Regular cardiac myocyte (primary cell): ENCODE data around the gene NFIC. TPM values are rescaled to one million over a fixed set of nuclear protein-coding genes. Genes with fewer than 3 reads are reported as not detected.

Experiments used
- total RNA-seq: library from RNA; depleted of rRNA; stranded (reverse); fragments of >200 nt; gene quantifications from 2 replicates; pipeline ENCODE4 v1.2.3, GENCODE V29; 2014

NFIC gene
- total RNA-seq, result 21.7 and 31.8 TPM in 2 replicates

DNA sequence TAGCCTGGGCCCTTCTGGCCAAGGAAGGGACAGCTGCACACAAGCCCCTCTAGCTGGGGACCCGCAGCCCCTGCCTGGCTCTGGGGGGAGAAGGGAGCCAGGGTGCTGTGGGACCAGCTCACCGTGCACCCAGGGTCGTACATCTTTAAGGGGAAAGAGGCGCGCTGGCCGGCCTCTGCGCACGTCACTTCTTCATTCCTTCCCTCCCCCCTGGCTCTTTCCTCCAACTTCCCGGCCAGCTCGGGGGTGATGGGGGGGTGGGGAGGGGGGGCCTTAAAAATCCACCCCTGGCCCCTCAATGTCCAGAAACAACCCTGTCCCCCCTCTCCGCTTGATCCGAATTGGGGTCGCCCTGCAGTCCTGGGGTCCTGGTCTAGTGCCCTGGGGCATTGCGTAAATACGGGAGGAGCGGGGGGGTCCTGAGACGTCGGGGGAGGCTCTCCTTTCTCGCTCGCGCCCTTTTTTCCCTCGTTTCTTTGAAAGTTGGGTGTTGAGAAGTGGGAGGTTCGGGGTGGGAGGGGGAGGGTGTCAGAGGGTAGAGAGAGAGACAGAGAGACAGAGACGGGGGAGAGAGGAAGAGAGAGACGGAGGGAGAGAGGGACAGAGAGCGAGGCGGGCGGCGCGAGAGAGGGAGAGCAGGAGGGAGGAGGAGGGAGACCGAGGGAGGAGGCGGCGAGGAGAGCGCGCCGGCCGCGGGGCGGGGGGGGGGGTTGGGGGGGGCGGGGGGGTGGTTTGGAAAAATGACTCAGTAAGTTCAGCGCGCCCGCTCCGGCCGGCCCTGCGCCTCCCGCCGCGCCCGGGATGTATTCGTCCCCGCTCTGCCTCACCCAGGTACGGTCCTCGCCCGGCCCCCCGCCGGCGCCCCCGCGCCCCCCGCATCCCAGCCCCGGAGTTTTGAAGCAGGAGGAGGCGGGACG is at the start of gene NFIC:
TSS of gene NFIC (plus strand) at position 748 of the 917 bp plus-strand sequence. CDS start at position 802, 54 bp downstream.

DNA sequence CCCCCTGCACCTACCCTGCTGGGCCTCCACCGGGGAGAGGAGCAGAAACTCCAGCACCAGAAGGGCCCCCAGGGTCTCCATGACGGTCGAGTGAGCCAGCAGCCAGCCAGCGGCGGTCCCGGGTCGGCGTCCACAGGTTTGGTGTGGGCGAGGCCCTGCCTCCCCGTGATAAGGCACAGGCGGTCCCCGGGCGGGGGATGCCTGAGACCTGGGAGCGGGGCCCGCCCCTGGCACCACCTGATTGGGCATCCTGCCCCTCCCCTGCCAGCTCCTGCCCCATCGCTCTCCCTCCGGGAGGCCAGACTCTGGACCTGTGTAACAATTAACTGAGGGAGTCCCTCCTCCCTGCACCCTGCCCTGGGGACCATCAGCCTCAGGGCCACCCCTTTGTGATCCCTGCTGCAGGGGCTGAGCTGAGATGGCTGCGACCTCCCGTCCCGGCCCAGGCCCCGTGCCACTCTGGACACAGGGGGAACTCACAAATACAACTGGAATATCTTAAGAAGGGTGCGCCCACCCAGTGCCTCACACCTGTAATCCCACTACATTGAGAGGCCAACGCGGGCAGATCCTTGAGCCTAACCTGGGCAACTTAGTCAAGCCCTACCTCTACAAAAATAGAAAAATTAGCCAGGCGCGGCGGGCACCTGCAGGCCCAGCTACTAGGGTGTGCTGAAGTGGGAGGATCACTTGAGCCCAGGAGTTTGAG is 114.2 kb downstream of the NFIC start, which contains the start of gene SMIM24:
TSS of gene SMIM24 (minus strand) at position 143 of the 709 bp plus-strand sequence. CDS start at position 81, 62 bp downstream.

DNA sequence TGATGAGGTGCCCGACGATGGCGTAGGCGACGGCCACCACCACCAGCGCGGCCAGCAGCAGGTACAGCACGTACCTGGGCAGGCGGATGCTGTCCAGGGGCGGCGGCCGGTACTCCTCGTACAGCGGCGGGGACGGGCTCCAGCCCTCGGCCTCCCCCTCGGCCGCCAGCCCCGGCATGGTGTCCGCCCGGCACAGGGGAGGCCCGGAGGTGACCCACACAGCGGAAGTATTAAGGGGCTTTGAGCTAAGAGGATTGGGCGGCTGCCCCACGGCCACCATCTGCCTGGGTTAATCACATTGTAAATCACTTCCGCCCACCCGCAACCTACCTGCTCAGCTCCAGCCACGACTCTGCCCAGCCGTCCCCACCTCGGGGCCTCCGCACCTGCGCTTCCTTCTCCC is 116.8 kb downstream of the NFIC start, which contains the start of gene SMIM44:
TSS of gene SMIM44 (minus strand) at position 216 of the 403 bp plus-strand sequence. CDS start at position 178, 38 bp downstream.

GRCh38 chr19:3500429-3501101 is 134.2 kb downstream of the NFIC start, which contains the start of gene DOHH:
TSS of gene DOHH (minus strand) at chr19:3500674. CDS start at chr19:3496814, 3,860 bp downstream.

GRCh38 chr19:3505598-3506383 is 139.4 kb downstream of the NFIC start, which contains the start of gene FZR1:
TSS of gene FZR1 (plus strand) at chr19:3506311. CDS start at chr19:3522990, 16,679 bp downstream.

Other genes with a start within 250 kb of the NFIC start
- under 0.01 TPM in 2 replicates for gene GNA15, start 230.6 kb upstream of the NFIC start, total RNA-seq
- not detected in 2 replicates for gene S1PR4, start 187.8 kb upstream of the NFIC start, total RNA-seq
- gene NCLN, start 180.7 kb upstream of the NFIC start, total RNA-seq, result 32.1 and 76.9 TPM in 2 replicates
- gene CELF5, start 141.9 kb upstream of the NFIC start, total RNA-seq, result not detected in 2 replicates
- gene SMIM24, start 113.9 kb downstream of the NFIC start, total RNA-seq, result not detected in 2 replicates
- gene SMIM44, start 116.9 kb downstream of the NFIC start, total RNA-seq, result not detected in 2 replicates
- 7.6 and 22.4 TPM in 2 replicates for gene DOHH, start 134.1 kb downstream of the NFIC start, total RNA-seq
- gene FZR1, start 139.7 kb downstream of the NFIC start, total RNA-seq, result 27.9 and 42.0 TPM in 2 replicates
- not detected in 2 replicates for gene TEKTIP1, start 172.6 kb downstream of the NFIC start, total RNA-seq
- gene MFSD12, start 191.0 kb downstream of the NFIC start, total RNA-seq, result 130 and 147 TPM in 2 replicates
- gene HMG20B, start 206.4 kb downstream of the NFIC start, total RNA-seq, result 72.5 and 74.7 TPM in 2 replicates
- gene GIPC3, start 218.9 kb downstream of the NFIC start, total RNA-seq, result under 0.01 TPM in 1 of 2 replicates, not detected in the other
- 1.4 and 2.1 TPM in 2 replicates for gene TBXA2R, start 240.3 kb downstream of the NFIC start, total RNA-seq